Measurements from ENCODE around the gene VSTM4. TPM values are rescaled to one million over a fixed set of nuclear protein-coding genes. Genes with fewer than 3 reads are reported as not detected.

Gene VSTM4
- total RNA-seq, 2 experiments from 2014 or later = not detected

DNA sequence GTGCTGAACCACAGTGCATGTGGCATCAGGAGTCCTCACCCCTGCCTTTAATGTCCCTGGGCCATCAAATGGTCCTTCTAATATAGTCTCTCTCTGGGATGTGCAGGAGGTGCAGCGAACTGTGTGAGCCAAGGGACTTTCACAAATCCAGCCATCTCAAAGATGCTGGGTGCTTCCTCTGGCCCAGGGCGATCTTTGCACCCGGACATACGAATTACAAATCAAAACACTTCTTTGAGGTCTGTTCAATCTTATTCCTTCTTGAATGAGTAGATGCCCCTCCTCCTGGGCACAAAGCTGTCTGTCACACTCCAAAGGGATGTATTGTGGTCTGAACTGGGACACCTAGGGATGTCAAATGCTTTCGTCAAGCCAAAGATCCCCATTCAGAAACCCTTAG, 60.6 kb downstream of the VSTM4 start:
- intact Hi-C loops (cut with micrococcal nuclease; ENCODE audit: unreplicated experiment) = no loop called here
- Histone ChIP-seq H3K9me2 (ENCODE audit: insufficient read depth, low read length) (no peaks in the 10 kb centered on the region), H3K4me3 (ENCODE audit: low read depth, low read length, poor library complexity, severe bottlenecking) (no peak overlapping the region), H3K4me2 (ENCODE audit: low read length) (peak overlapping the region; percentile 57; the same call in 1 of the 2 replicates), H3K9me3 (ENCODE audit: low read length) (peaks cover 2% of the 10 kb centered on the region; the same call in 1 of the 2 replicates), H3K4me1 (ENCODE audit: insufficient read depth, low read length, poor library complexity, severe bottlenecking) (peaks cover 70% of the 10 kb centered on the region), H2AFZ (ENCODE audit: low read length) (no peak overlapping the region), H3K79me2 (ENCODE audit: insufficient read depth, low read depth, low read length) (no peaks in the 10 kb centered on the region), H3K36me3 (ENCODE audit: insufficient read depth, low read length) (no peaks in the 10 kb centered on the region), H3K27ac (ENCODE audit: low read depth, low read length, poor library complexity, severe bottlenecking) (no peak overlapping the region), H4K20me1 (ENCODE audit: insufficient read depth, low read length) (no peaks in the 10 kb centered on the region)
- no TSS peak for BruUV-seq (replicated peaks)
- CTCF ChIA-PET (ENCODE audit: unreplicated experiment) = no interaction called here
- POLR2A ChIA-PET = interaction anchor here (0.7 to 1.5 kb wide), 4 partner anchors 10 to 101 kb away, joined by 3 to 6 read pairs (median 3); no protein-coding TSS in a partner anchor
- no peak for DNase-seq (ENCODE audit: low spot score)
- TF ChIP-seq EZH2phosphoT487 (IDR thresholded peaks at IDR 0.05; ENCODE audit: borderline replicate concordance, low read depth, low read length) (no peak), CTCF (conservative IDR thresholded peaks at IDR 0.05; ENCODE audit: low read length) (no peak)

- H3K4me2 ChIP-seq (ENCODE audit: low read length) = peak overlapping the region; percentile 57
- TF ChIP-seq CTCF (conservative IDR thresholded peaks at IDR 0.05; ENCODE audit: low read length) = no peak
- TF ChIP-seq EZH2phosphoT487 (IDR thresholded peaks at IDR 0.05; ENCODE audit: borderline replicate concordance, low read depth, low read length) = no peak
- no peaks in the 10 kb centered on the region for H3K9me2 ChIP-seq (ENCODE audit: insufficient read depth, low read length)
- intact Hi-C loops (cut with micrococcal nuclease; ENCODE audit: unreplicated experiment) = loop anchor here (1.0 to 2.0 kb wide), 5 partner anchors 23 to 110 kb away; no protein-coding TSS in a partner anchor
- no peaks in the 10 kb centered on the region for H3K9me3 ChIP-seq (ENCODE audit: low read length)
- peak overlapping the region; percentile 91 for H3K27ac ChIP-seq (ENCODE audit: low read depth, low read length, poor library complexity, severe bottlenecking)
- no peaks in the 10 kb centered on the region for H3K36me3 ChIP-seq (ENCODE audit: insufficient read depth, low read length)
- peaks cover 70% of the 10 kb centered on the region for H3K4me1 ChIP-seq (ENCODE audit: insufficient read depth, low read length, poor library complexity, severe bottlenecking)
- peak overlapping the region; percentile 36; the same call in 1 of the 2 replicates for H2AFZ ChIP-seq (ENCODE audit: low read length)
- DNase-seq (ENCODE audit: low spot score) = no peak
- no peaks in the 10 kb centered on the region for H4K20me1 ChIP-seq (ENCODE audit: insufficient read depth, low read length)
- no TSS peak for BruUV-seq (replicated peaks)
- CTCF ChIA-PET (ENCODE audit: unreplicated experiment) = interaction anchor here (0.9 to 1.0 kb wide), 3 partner anchors 19 to 108 kb away, joined by 3 to 4 read pairs (median 4); no protein-coding TSS in a partner anchor
- peak overlapping the region; percentile 39 for H3K4me3 ChIP-seq (ENCODE audit: low read depth, low read length, poor library complexity, severe bottlenecking)
- POLR2A ChIA-PET = interaction anchor here (0.9 to 2.0 kb wide), 7 partner anchors 10 to 80 kb away, joined by 3 to 8 read pairs (median 3); partner anchors contain the start of gene FAM170B
- H3K79me2 ChIP-seq (ENCODE audit: insufficient read depth, low read depth, low read length) = no peaks in the 10 kb centered on the region
Measured at GRCh38 chr10:49053998-49054692, 61.2 kb downstream of the VSTM4 start.
